ENCODE results near the gene AMPD3. TPM values are rescaled to one million over a fixed set of nuclear protein-coding genes. Genes with fewer than 3 reads are reported as not detected.

The AMPD3 gene
- 7.1 to 9.5 TPM (median 8.5 TPM) in 5 replicates for total RNA-seq (2022; extraction: Qiagen RNA extraction; ENCODE audit: low read depth)

DNA sequence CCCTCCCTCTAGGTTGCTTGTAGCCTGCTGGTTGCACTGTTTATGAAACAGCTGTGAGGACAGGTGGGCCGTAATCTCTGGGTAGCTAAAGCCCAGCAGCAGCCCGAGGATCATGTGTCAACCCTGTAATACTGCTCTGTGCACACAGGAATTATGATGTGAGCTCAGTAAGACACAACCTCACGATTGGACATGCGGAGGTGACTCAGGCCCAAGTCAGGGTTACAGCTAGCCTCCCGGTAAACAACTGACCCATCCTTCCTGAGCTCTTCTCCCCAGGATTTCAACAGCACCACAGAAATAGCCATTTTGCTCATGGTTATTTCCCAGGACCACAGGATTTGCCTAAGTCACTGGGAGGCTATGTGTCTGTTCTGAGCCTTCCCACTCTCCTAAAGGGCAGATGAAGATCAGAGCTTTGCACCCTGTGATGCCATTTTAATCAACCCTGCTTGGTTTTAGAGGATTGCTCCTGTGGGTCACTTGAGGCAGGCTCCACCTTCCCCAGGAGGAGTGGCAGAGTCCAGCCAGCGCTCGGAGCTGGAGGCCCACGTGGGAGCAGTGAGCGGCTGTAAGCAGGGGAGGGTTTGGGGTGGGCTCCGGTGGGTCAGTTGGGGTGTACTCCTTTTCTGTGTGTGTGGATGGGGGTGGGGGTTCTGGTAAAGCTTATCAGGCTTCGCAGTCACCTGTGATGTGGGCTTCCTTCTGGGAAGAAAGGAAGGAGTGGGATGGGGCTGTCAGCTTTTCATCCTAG, at the start of gene AMPD3:
TSS of gene AMPD3 (plus strand) at position 387 of the 754 bp plus-strand sequence. CDS start 6,256 bp downstream, outside the sequence.

DNA sequence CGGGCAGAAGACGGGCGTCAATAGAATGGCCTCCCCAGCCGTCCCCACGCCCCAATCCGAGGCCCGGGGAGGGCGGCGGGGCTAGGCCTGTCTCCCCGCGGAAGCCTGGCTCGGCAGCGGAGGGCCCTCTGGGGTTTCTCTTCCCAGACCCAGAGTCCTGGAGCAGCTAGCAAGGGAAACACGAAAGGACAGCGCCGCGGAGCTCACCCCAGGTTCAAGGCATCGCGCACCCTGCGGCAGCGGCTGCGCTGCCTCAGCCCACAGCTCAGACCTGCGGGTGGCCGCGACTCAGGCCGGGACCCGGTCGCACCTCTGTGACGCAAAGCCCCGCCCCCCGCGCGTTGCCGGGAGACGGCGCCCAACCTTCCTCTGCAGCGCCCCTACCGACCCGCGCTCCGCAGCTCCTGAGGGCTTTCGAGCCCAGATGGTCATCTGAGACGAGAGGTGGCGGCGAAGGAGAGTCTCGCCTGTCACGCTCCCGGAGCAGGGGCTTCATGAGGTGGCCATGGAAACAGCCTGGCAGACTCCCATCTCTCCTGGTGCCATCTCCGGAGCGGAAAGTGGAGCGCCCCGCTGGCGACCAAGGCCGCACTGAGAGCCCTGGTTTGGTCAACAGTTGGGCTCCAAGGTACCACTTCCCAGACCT, 86.0 kb downstream of the AMPD3 start, which contains the start of gene RNF141:
TSS of gene RNF141 (minus strand) at position 273 of the 646 bp plus-strand sequence. CDS start 7,029 bp downstream, outside the sequence.

Other genes with a start within 250 kb of the AMPD3 start
- gene SBF2, start 161.0 kb upstream of the AMPD3 start, total RNA-seq (2022; extraction: Qiagen RNA extraction; ENCODE audit: low read depth) = 12.9 to 15.9 TPM (median 14.6 TPM) in 5 replicates
- 104 to 145 TPM (median 115 TPM) in 5 replicates for gene ADM, start 150.2 kb upstream of the AMPD3 start, total RNA-seq (2022; extraction: Qiagen RNA extraction; ENCODE audit: low read depth)
- 19.1 to 32.1 TPM (median 27.2 TPM) in 5 replicates for gene RNF141, start 85.9 kb downstream of the AMPD3 start, total RNA-seq (2022; extraction: Qiagen RNA extraction; ENCODE audit: low read depth)
- 0.27 to 0.84 TPM (median 0.51 TPM) in 5 replicates for gene LYVE1, start 113.4 kb downstream of the AMPD3 start, total RNA-seq (2022; extraction: Qiagen RNA extraction; ENCODE audit: low read depth)
- gene IRAG1, start 238.5 kb downstream of the AMPD3 start, total RNA-seq (2022; extraction: Qiagen RNA extraction; ENCODE audit: low read depth) = 0.05 to 0.15 TPM (median 0.11 TPM) in 4 of 5 replicates, not detected in the other